Measurements from ENCODE around the gene NADSYN1. TPM values are rescaled to one million over a fixed set of nuclear protein-coding genes. Genes with fewer than 3 reads are reported as not detected.
"Not testable (repeated sequence)": the region's sequence is repeated elsewhere in the genome, so short reads cannot be mapped to it uniquely, and the experiment has no call there.

The NADSYN1 gene
- total RNA-seq, 4 donors from 2014 or later = 144 to 271 (median 195) TPM

- Histone ChIP-seq H3K4me3 (no peak overlapping the region), H3K27me3 (no peaks in the 10 kb centered on the region), H3K27ac (no peak overlapping the region), H3K36me3 (no peaks in the 10 kb centered on the region), H3K9me3 (no peaks in the 10 kb centered on the region), H3K4me1 (no peaks in the 10 kb centered on the region)
- DNase-seq = no peak
- TF ChIP-seq POLR2AphosphoS5 (IDR thresholded peaks at IDR 0.05) (no peak), EP300 (IDR thresholded peaks at IDR 0.05; ENCODE audit: low read depth) (no peak), POLR2A (IDR thresholded peaks at IDR 0.05) (no peak)
- TF ChIP-seq, protein P1, sequence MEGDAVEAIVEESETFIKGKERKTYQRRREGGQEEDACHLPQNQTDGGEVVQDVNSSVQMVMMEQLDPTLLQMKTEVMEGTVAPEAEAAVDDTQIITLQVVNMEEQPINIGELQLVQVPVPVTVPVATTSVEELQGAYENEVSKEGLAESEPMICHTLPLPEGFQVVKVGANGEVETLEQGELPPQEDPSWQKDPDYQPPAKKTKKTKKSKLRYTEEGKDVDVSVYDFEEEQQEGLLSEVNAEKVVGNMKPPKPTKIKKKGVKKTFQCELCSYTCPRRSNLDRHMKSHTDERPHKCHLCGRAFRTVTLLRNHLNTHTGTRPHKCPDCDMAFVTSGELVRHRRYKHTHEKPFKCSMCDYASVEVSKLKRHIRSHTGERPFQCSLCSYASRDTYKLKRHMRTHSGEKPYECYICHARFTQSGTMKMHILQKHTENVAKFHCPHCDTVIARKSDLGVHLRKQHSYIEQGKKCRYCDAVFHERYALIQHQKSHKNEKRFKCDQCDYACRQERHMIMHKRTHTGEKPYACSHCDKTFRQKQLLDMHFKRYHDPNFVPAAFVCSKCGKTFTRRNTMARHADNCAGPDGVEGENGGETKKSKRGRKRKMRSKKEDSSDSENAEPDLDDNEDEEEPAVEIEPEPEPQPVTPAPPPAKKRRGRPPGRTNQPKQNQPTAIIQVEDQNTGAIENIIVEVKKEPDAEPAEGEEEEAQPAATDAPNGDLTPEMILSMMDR (IDR thresholded peaks at IDR 0.05) = no peak
- intact Hi-C loops (cut with DNase I; ENCODE audit: low total_unique reads) (no loop called here), in situ Hi-C loops (cut with MboI; ENCODE audit: low pct_ligation_motif_present in 1 of 4, low pct_unique_long_range_greater_than_20kb in 1 of 4, low sequenced_read_pairs in 3 of 4) (no loop called here)
- WGBS, 2 donors (ENCODE audit: low coverage in 1 of 2) = 85% methylated on average over 10 of the region's 10 CpGs; no CpG with 5 or more reads in 1 of the 2 donors
Measured at GRCh38 chr11:71519546-71519945, 66.5 kb downstream of the NADSYN1 start.

GRCh38 chr11:71525188-71525937 is 72.4 kb downstream of the NADSYN1 start:
- H3K27ac ChIP-seq = no peak overlapping the region
- 72% methylated on average over 3 of the region's 3 CpGs; no CpG with 5 or more reads in 1 of the 2 donors for WGBS, 2 donors (ENCODE audit: low coverage in 1 of 2)
- intact Hi-C loops (cut with DNase I; ENCODE audit: low total_unique reads) = no loop called here
- no peak for TF ChIP-seq POLR2AphosphoS5 (IDR thresholded peaks at IDR 0.05)
- no peak for TF ChIP-seq POLR2A (IDR thresholded peaks at IDR 0.05)
- H3K27me3 ChIP-seq = no peaks in the 10 kb centered on the region
- no peak for DNase-seq
- H3K9me3 ChIP-seq = no peaks in the 10 kb centered on the region
- no peaks in the 10 kb centered on the region for H3K36me3 ChIP-seq
- in situ Hi-C loops (cut with MboI; ENCODE audit: low pct_ligation_motif_present in 1 of 4, low pct_unique_long_range_greater_than_20kb in 1 of 4, low sequenced_read_pairs in 3 of 4) = no loop called here
- H3K4me3 ChIP-seq = no peak overlapping the region
- H3K4me1 ChIP-seq = no peaks in the 10 kb centered on the region

DNA sequence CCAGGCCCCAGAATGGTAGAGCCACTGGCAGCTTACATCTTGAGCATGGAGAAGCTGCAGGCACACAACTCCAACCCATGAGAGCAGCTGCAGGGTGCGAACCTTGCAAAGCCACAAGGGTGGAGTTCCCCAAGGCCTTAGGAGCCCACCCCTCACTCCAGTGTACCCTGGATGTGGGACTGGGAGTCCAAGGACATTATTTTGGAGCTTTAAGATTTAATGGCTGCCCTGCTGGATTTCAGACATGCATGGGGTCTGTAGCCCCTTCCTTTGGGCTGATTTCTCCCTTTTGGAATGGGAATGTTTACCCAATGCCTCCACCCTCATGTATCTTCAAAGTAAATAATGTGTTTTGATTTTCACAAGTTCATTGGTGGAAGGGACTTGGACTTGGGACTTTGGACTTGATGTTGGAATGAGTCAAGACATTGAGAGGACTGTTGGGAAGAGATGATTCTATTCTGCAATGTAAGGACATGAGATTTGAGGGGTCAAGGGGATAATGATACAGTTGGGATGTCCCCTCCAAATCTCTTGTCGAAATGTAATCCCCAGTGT is 73.0 kb downstream of the NADSYN1 start:
- no peak overlapping the region for H3K27ac ChIP-seq
- H3K27me3 ChIP-seq = no peaks in the 10 kb centered on the region
- no peaks in the 10 kb centered on the region for H3K36me3 ChIP-seq
- DNase-seq = no peak
- TF ChIP-seq POLR2AphosphoS5 (IDR thresholded peaks at IDR 0.05) (no peak), EP300 (IDR thresholded peaks at IDR 0.05; ENCODE audit: low read depth) (no peak), POLR2A (IDR thresholded peaks at IDR 0.05) (no peak)
- TF ChIP-seq, protein P1 (IDR thresholded peaks at IDR 0.05) = no peak
- H3K4me3 ChIP-seq = no peak overlapping the region
- no peaks in the 10 kb centered on the region for H3K4me1 ChIP-seq
- intact Hi-C loops (cut with DNase I; ENCODE audit: low total_unique reads) = no loop called here
- H3K9me3 ChIP-seq = no peaks in the 10 kb centered on the region
- 70 to 78% methylated on average over 1 to 2 of the region's 2 CpGs for WGBS, 2 donors (ENCODE audit: low coverage in 1 of 2)
- in situ Hi-C loops (cut with MboI; ENCODE audit: low pct_ligation_motif_present in 1 of 4, low pct_unique_long_range_greater_than_20kb in 1 of 4, low sequenced_read_pairs in 3 of 4) = no loop called here

GRCh38 chr11:71526796-71527575 is 74.0 kb downstream of the NADSYN1 start, which contains the start of gene KRTAP5-7:
Gene KRTAP5-7, plus strand, starts transcription at chr11:71527267. Its CDS starts 34 bp downstream, at chr11:71527301.
- H3K4me1 ChIP-seq; H3K36me3 ChIP-seq; intact Hi-C loops (cut with DNase I; ENCODE audit: low total_unique reads); H3K4me3 ChIP-seq; in situ Hi-C loops (cut with MboI; ENCODE audit: low pct_ligation_motif_present in 1 of 4, low pct_unique_long_range_greater_than_20kb in 1 of 4, low sequenced_read_pairs in 3 of 4); H3K27me3 ChIP-seq; H3K27ac ChIP-seq; DNase-seq; H3K9me3 ChIP-seq: not testable (repeated sequence)
- 17 to 52% methylated on average over 2 to 8 of the region's 10 CpGs for WGBS, 2 donors (ENCODE audit: low coverage in 1 of 2)

Data from transverse colon (tissue), 4 donors.